ENCODE measurements around the gene NAA10.

GRCh38 chrX:153925387-153925738 lies 9.5 kb downstream of the NAA10 start:
- TF ChIP-seq CTCF (IDR thresholded peaks at IDR 0.05): no peak
- no peak for TF ChIP-seq POLR2A (IDR thresholded peaks at IDR 0.05)

All from body of pancreas (tissue), 4 donors.